Hematopoietic multipotent progenitor cell treated with erythropoietin and hydrocortisone succinate and interleukin-3 and kit ligand, for 15 days (in vitro differentiated cells): Measurements from ENCODE around the gene UBN2.

Source experiments
- DNase-seq: peaks from one replicate; pipeline ENCODE4 v3.0.0-alpha.2; 2015; ENCODE audit warnings: low spot score

UBN2 gene

GRCh38 chr7:139232377-139232717, 1.3 kb downstream of the UBN2 start:
- no peak for DNase-seq

- DNase-seq: no peak
Observed at GRCh38 chr7:139232904-139233303, 1.9 kb downstream of the UBN2 start.

GRCh38 chr7:139241258-139241657, 10.2 kb downstream of the UBN2 start:
- no peak for DNase-seq

GRCh38 chr7:139242741-139243281, 11.8 kb downstream of the UBN2 start:
- peak; percentile 80 for DNase-seq

- DNase-seq: no peak
Observed at GRCh38 chr7:139245401-139245800, 14.4 kb downstream of the UBN2 start.

- DNase-seq: no peak
Observed at GRCh38 chr7:139246494-139246893, 15.5 kb downstream of the UBN2 start.

- no peak for DNase-seq
Observed at GRCh38 chr7:139246905-139247304, 15.9 kb downstream of the UBN2 start.

- no peak for DNase-seq
Observed at GRCh38 chr7:139249179-139249810, 18.3 kb downstream of the UBN2 start.

GRCh38 chr7:139252451-139252850, 21.4 kb downstream of the UBN2 start:
- no peak for DNase-seq

GRCh38 chr7:139254281-139254680, 23.2 kb downstream of the UBN2 start:
- no peak for DNase-seq

GRCh38 chr7:139254728-139255127, 23.7 kb downstream of the UBN2 start:
- no peak for DNase-seq

GRCh38 chr7:139255290-139255689, 24.3 kb downstream of the UBN2 start:
- no peak for DNase-seq

GRCh38 chr7:139259142-139259541, 28.1 kb downstream of the UBN2 start:
- no peak for DNase-seq

GRCh38 chr7:139264220-139264619, 33.2 kb downstream of the UBN2 start:
- DNase-seq: no peak

GRCh38 chr7:139265673-139266072, 34.6 kb downstream of the UBN2 start:
- DNase-seq: no peak

GRCh38 chr7:139271718-139272628, 40.9 kb downstream of the UBN2 start:
- DNase-seq: no peak

- DNase-seq: no peak
Observed at GRCh38 chr7:139284252-139284896, 53.3 kb downstream of the UBN2 start.

- no peak for DNase-seq
Observed at GRCh38 chr7:139286144-139286543, 55.1 kb downstream of the UBN2 start.

- DNase-seq: no peak
Observed at GRCh38 chr7:139292821-139293220, 61.8 kb downstream of the UBN2 start.

GRCh38 chr7:139293534-139293933, 62.5 kb downstream of the UBN2 start:
- DNase-seq: no peak

- no peak for DNase-seq
Observed at GRCh38 chr7:139294241-139294640, 63.2 kb downstream of the UBN2 start.

- no peak for DNase-seq
Observed at GRCh38 chr7:139294951-139295575, 64.0 kb downstream of the UBN2 start.
